Vagina (tissue), 2 donors: Measurements from ENCODE around the gene PRTN3.

Source experiments
- POLR2A ChIP-seq, 2 donors: fragments of 450-650 bp; IDR thresholded peaks; one replicate each; pipeline ENCODE4 v1.6.1; 2017; ENCODE audit warnings: antibody characterized with exemption in 2 of 2, mild to moderate bottlenecking in 2 of 2, moderate library complexity in 2 of 2
- POLR2AphosphoS5 ChIP-seq, 2 donors: sonication (generic); formaldehyde crosslinking; IDR thresholded peaks; one replicate each; pipeline ENCODE4 v1.9.0; 2017; ENCODE audit warnings: antibody characterized with exemption in 2 of 2, mild to moderate bottlenecking in 2 of 2, low read depth in 1 of 2; ENCODE audit not compliant: insufficient read depth in 1 of 2
- TF ChIP-seq, protein P1 (sequence below), 3 experiments: fragments of 450-650 bp in 2 of 3; fragments of 200-600 bp in 1 of 3; sonication (generic) in 1 of 3; IDR thresholded peaks; one replicate each; pipeline ENCODE4 v1.5.1; 2017 to 2019; ENCODE audit warnings: antibody characterized with exemption in 3 of 3, mild to moderate bottlenecking in 2 of 3, moderate library complexity in 2 of 3

DNA sequence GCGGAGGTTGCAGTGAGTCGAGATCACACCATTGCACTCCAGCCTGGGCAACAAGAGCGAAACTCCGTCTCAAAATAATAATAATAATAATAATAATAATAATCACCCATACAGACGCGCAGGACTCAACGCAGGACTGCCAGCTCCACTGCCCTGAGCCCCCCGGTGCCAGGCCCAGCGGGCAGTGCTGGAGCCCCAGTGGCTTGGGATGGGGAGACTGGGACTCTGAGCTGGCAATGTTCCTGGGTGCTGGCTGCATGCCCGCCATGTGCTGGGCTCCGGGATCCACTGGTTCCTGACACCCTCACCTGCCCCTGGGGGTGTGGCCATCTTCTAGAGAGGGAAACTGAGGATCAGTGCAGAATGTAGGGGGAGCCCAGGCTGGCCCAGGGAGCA is 13.5 kb upstream of the PRTN3 start:
- TF ChIP-seq POLR2A (IDR thresholded peaks at IDR 0.05), result no peak
- no peak for TF ChIP-seq POLR2AphosphoS5 (IDR thresholded peaks at IDR 0.05; ENCODE audit: insufficient read depth in 1 of 2, low read depth in 1 of 2)
- TF ChIP-seq, protein P1, sequence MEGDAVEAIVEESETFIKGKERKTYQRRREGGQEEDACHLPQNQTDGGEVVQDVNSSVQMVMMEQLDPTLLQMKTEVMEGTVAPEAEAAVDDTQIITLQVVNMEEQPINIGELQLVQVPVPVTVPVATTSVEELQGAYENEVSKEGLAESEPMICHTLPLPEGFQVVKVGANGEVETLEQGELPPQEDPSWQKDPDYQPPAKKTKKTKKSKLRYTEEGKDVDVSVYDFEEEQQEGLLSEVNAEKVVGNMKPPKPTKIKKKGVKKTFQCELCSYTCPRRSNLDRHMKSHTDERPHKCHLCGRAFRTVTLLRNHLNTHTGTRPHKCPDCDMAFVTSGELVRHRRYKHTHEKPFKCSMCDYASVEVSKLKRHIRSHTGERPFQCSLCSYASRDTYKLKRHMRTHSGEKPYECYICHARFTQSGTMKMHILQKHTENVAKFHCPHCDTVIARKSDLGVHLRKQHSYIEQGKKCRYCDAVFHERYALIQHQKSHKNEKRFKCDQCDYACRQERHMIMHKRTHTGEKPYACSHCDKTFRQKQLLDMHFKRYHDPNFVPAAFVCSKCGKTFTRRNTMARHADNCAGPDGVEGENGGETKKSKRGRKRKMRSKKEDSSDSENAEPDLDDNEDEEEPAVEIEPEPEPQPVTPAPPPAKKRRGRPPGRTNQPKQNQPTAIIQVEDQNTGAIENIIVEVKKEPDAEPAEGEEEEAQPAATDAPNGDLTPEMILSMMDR (IDR thresholded peaks at IDR 0.05), result no peak
